Omental fat pad (tissue), 4 donors: ENCODE results near the gene SNAPC4. TPM values are rescaled to one million over a fixed set of nuclear protein-coding genes. Genes with fewer than 3 reads are reported as not detected.
"Not testable (repeated sequence)": the region's sequence is repeated elsewhere in the genome, so short reads cannot be mapped to it uniquely, and the experiment has no call there.

ENCODE experiments used
- ATAC-seq: fragments of 150-250 bp; one replicate; pipeline ENCODE4 v1.9.1; 2016; ENCODE audit warnings: mild to moderate bottlenecking, moderate library complexity; ENCODE audit not compliant: low FRiP score
- DNase-seq: peaks from one replicate; pipeline ENCODE4 v3.0.0-alpha.2; 2019; ENCODE audit warnings: low spot score
- CTCF ChIP-seq, 3 donors: fragments of 450-650 bp; IDR thresholded peaks; one replicate each; pipeline ENCODE4 v1.5.1; 2016 to 2017; ENCODE audit warnings: antibody characterized with exemption in 3 of 3, mild to moderate bottlenecking in 3 of 3, moderate library complexity in 2 of 3
- total RNA-seq, 4 donors: library from RNA; depleted of rRNA; stranded (reverse); fragments of >200 nt; gene quantifications; one replicate each; pipeline ENCODE4 v1.1.0, GENCODE V29; 2016

SNAPC4 gene
- total RNA-seq, 4 donors from 2014 or later = 3.2 to 11.2 (median 5.8) TPM

GRCh38 chr9:136407911-136408310, 7.9 kb upstream of the SNAPC4 start:
- no peak for TF ChIP-seq CTCF (IDR thresholded peaks at IDR 0.05)
- ATAC-seq (no peak), DNase-seq (no peak)

- not testable (repeated sequence) for DNase-seq, ATAC-seq
Observed at GRCh38 chr9:136407061-136407460, 7.1 kb upstream of the SNAPC4 start.

GRCh38 chr9:136405904-136406303, 5.9 kb upstream of the SNAPC4 start:
- DNase-seq, ATAC-seq: not testable (repeated sequence)

GRCh38 chr9:136405481-136405880, 5.5 kb upstream of the SNAPC4 start:
- DNase-seq (no peak), ATAC-seq (no peak)
- TF ChIP-seq CTCF (IDR thresholded peaks at IDR 0.05) = no peak

GRCh38 chr9:136404801-136405136, 4.8 kb upstream of the SNAPC4 start:
- no peak for ATAC-seq
- no peak for TF ChIP-seq CTCF (IDR thresholded peaks at IDR 0.05)

GRCh38 chr9:136403915-136404800, 4.2 kb upstream of the SNAPC4 start:
- TF ChIP-seq CTCF (IDR thresholded peaks at IDR 0.05) = no peak
- ATAC-seq (no peak), DNase-seq (no peak)

More at GRCh38 chr9:136404801-136405136, 4.8 kb upstream of the SNAPC4 start:
- DNase-seq = no peak

- no peak for TF ChIP-seq CTCF (IDR thresholded peaks at IDR 0.05)
- ATAC-seq (no peak), DNase-seq (no peak)
Observed at GRCh38 chr9:136403538-136403914, 3.6 kb upstream of the SNAPC4 start.

GRCh38 chr9:136402067-136402466, 2.1 kb upstream of the SNAPC4 start:
- TF ChIP-seq CTCF (IDR thresholded peaks at IDR 0.05) = no peak
- no peak for DNase-seq
- ATAC-seq = no peak
